HCT116 (cell line): Measurements from ENCODE around the gene GRIK3. TPM values are rescaled to one million over a fixed set of nuclear protein-coding genes. Genes with fewer than 3 reads are reported as not detected.

Source experiments
- ATAC-seq: fragments of 200-7000 bp; cut with Tn5 transposase; 2 replicates; pipeline ENCODE4 v1.9.1; 2020; ENCODE audit warnings: mild to moderate bottlenecking, moderate library complexity
- BruUV-seq: library from RNA; stranded (reverse); fragments of 400-500 nt; replicated peaks from 2 replicates; lab custom pipeline; 2021; lab: Mats Ljungman, UMichigan
- CTCF ChIA-PET: fragments of 300-600 bp; sonication (Branson Sonifier 250); formaldehyde crosslinking; loops from one replicate; lab custom pipeline; 2021; ENCODE audit warnings: antibody characterized with exemption; lab: Charles Lee
- POLR2A ChIA-PET: fragments of 300-600, 350-600 bp; sonication (Branson Sonifier 250); formaldehyde crosslinking; loops from one replicate; lab custom pipeline; 2021; ENCODE audit warnings: antibody characterized with exemption; lab: Charles Lee
- RAD21 ChIA-PET, 2 experiments: fragments of 300-600 bp; sonication (Branson Sonifier 250); formaldehyde crosslinking; loops; one replicate each; lab custom pipeline; 2023; ENCODE audit warnings: low total read pairs in 2 of 2; ENCODE audit not compliant: uncharacterized antibody in 2 of 2, unreplicated experiment in 2 of 2, low non-redundant PET in 1 of 2; lab: Charles Lee
- DNase-seq: peaks from one replicate; pipeline ENCODE4 v3.0.0-alpha.2; 2010; ENCODE audit warnings: low read depth, low spot score
- H2AFZ ChIP-seq: fragments of 200-600 bp; shearing (Covaris generic), sonication (generic); 2 replicates; pipeline ENCODE4 v1.6.1; 2017; ENCODE audit warnings: low read depth, mixed run types, mixed read lengths, antibody characterized with exemption, low read length; ENCODE audit not compliant: poor library complexity, severe bottlenecking
- H3K27ac ChIP-seq: 2 replicates; pipeline ENCODE4 v1.5.1; 2012; ENCODE audit warnings: low read depth, low read length
- H3K27me3 ChIP-seq: fragments of 200-600 bp; sonication (generic); 2 replicates; pipeline ENCODE4 v1.6.1; 2016; ENCODE audit warnings: mixed run types, low read length, mixed read lengths; ENCODE audit not compliant: insufficient read depth
- H3K36me3 ChIP-seq, 2 experiments: fragments of 200-500 bp in 1 of 2; fragments of 200-600 bp in 1 of 2; sonication (Bioruptor generic) in 1 of 2; sonication (generic) in 1 of 2; 2 replicates each; pipeline versions ENCODE4 v1.5.1 to v1.6.1; 2014 to 2016; ENCODE audit warnings: low read length in 2 of 2, inconsistent platforms in 1 of 2, mixed read lengths in 1 of 2, mixed run types in 1 of 2; ENCODE audit not compliant: insufficient read depth in 2 of 2, control insufficient read depth in 1 of 2
- H3K4me1 ChIP-seq, 2 experiments: fragments of 200-600 bp in 1 of 2; sonication (generic) in 1 of 2; 2 replicates each; pipeline versions ENCODE4 v1.5.1 to v1.6.1; 2012 to 2017; ENCODE audit warnings: low read length in 2 of 2, inconsistent platforms in 1 of 2, mild to moderate bottlenecking in 1 of 2, mixed read lengths in 1 of 2, mixed run types in 1 of 2, moderate library complexity in 1 of 2; ENCODE audit not compliant: insufficient read depth in 2 of 2, control insufficient read depth in 1 of 2
- H3K4me2 ChIP-seq: fragments of 200-600 bp; sonication (generic); 2 replicates; pipeline ENCODE4 v1.6.1; 2017; ENCODE audit warnings: mixed run types, low read length, mixed read lengths
- H3K4me3 ChIP-seq, 2 experiments: fragments of 200-600 bp in 1 of 2; sonication (generic) in 1 of 2; replicated peaks in 1 of 2; 2 replicates each; pipeline ENCODE4 v1.5.1; 2011 to 2016; ENCODE audit warnings: low read length in 2 of 2, control low read depth in 1 of 2, low read depth in 1 of 2, mild to moderate bottlenecking in 1 of 2, mixed read lengths in 1 of 2, mixed run types in 1 of 2
- H3K79me2 ChIP-seq: fragments of 200-600 bp; sonication (generic); 2 replicates; pipeline ENCODE4 v1.6.1; 2017; ENCODE audit warnings: mild to moderate bottlenecking, mixed run types, low read length, moderate library complexity, mixed read lengths; ENCODE audit not compliant: insufficient read depth
- H3K9ac ChIP-seq: fragments of 200-600 bp; sonication (generic); 2 replicates; pipeline ENCODE4 v1.6.1; 2016; ENCODE audit warnings: low read length, mixed read lengths
- H3K9me2 ChIP-seq: fragments of 200-600 bp; sonication (generic), shearing (Covaris generic); 2 replicates; pipeline ENCODE4 v1.6.1; 2017; ENCODE audit warnings: mixed run types, mild to moderate bottlenecking, moderate library complexity; ENCODE audit not compliant: insufficient read depth
- H3K9me3 ChIP-seq, 2 experiments: fragments of 200-500 bp in 1 of 2; fragments of 200-600 bp in 1 of 2; sonication (Bioruptor generic) in 1 of 2; sonication (generic) in 1 of 2; 2 replicates each; pipeline ENCODE4 v1.6.1; 2014 to 2017; ENCODE audit warnings: low read length in 2 of 2, mixed read lengths in 2 of 2, inconsistent platforms in 1 of 2, low read depth in 1 of 2, mild to moderate bottlenecking in 1 of 2, mixed run types in 1 of 2, moderate library complexity in 1 of 2; ENCODE audit not compliant: control insufficient read depth in 1 of 2, insufficient read depth in 1 of 2
- H4K20me1 ChIP-seq: fragments of 200-600 bp; sonication (generic), shearing (Covaris generic); 2 replicates; pipeline ENCODE4 v1.6.1; 2017; ENCODE audit warnings: mixed run types, mild to moderate bottlenecking, moderate library complexity; ENCODE audit not compliant: insufficient read depth
- CBX3 ChIP-seq: IDR thresholded peaks from 2 replicates; pipeline ENCODE4 v1.6.1; 2012; ENCODE audit warnings: low read depth
- CTCF ChIP-seq, 3 experiments: fragments of 200-600 bp in 1 of 3; sonication (generic) in 1 of 3; IDR thresholded peaks in 2 of 3; conservative IDR thresholded peaks in 1 of 3; 2 replicates each; pipeline ENCODE4 v1.5.1; 2012 to 2017; ENCODE audit warnings: low read depth in 2 of 3, low read length in 2 of 3, antibody characterized with exemption in 1 of 3, borderline replicate concordance in 1 of 3, control low read depth in 1 of 3, mild to moderate bottlenecking in 1 of 3, mixed read lengths in 1 of 3, mixed run types in 1 of 3, moderate library complexity in 1 of 3; ENCODE audit not compliant: insufficient read depth in 1 of 3
- EGR1 ChIP-seq: IDR thresholded peaks from 2 replicates; pipeline ENCODE4 v1.6.1; 2012; ENCODE audit warnings: low read depth
- EZH2 ChIP-seq: fragments of 200-600 bp; sonication (generic); IDR thresholded peaks from 2 replicates; pipeline ENCODE4 v1.6.1; 2017; ENCODE audit warnings: antibody characterized with exemption, mixed run types
- EZH2phosphoT487 ChIP-seq: fragments of 200-600 bp; IDR thresholded peaks from 2 replicates; pipeline ENCODE4 v1.6.1; 2018; ENCODE audit warnings: antibody characterized with exemption, borderline replicate concordance
- FOSL1 ChIP-seq: IDR thresholded peaks from 2 replicates; pipeline ENCODE4 v1.6.1; 2012; ENCODE audit warnings: low read depth
- JUND ChIP-seq: IDR thresholded peaks from 2 replicates; pipeline ENCODE4 v1.6.1; 2012
- POLR2AphosphoS5 ChIP-seq: IDR thresholded peaks from 2 replicates; pipeline ENCODE4 v1.6.1; 2011; ENCODE audit warnings: mild to moderate bottlenecking, low read depth, low read length, moderate library complexity
- SIN3A ChIP-seq: IDR thresholded peaks from 2 replicates; pipeline ENCODE4 v1.6.1; 2012; ENCODE audit warnings: low read depth
- SP1 ChIP-seq: IDR thresholded peaks from 2 replicates; pipeline ENCODE4 v1.6.1; 2012; ENCODE audit warnings: low read depth
- SRF ChIP-seq: IDR thresholded peaks from 2 replicates; pipeline ENCODE4 v1.6.1; 2012; ENCODE audit warnings: low read depth
- ZBTB33 ChIP-seq: IDR thresholded peaks from 2 replicates; pipeline ENCODE4 v1.6.1; 2011; ENCODE audit warnings: mild to moderate bottlenecking, low read length, moderate library complexity; ENCODE audit not compliant: insufficient replicate concordance; ENCODE audit errors: extremely low read depth
- ZFX ChIP-seq: fragments of 450-650 bp; IDR thresholded peaks from 2 replicates; pipeline ENCODE4 v1.6.1; 2017
- ZNF274 ChIP-seq: fragments of 200-500 bp; sonication (Bioruptor generic); IDR thresholded peaks from 2 replicates; pipeline ENCODE4 v1.6.1; 2014; ENCODE audit warnings: mild to moderate bottlenecking, low read depth, low read length, inconsistent platforms
- intact Hi-C: fragments of 100-400 bp; cut with micrococcal nuclease; formaldehyde crosslinking; loops from 2 replicates; pipeline ENCODE4 v1.10.0; 2022
- total RNA-seq: library from RNA; stranded (reverse); gene quantifications from one replicate; pipeline ENCODE4 v1.2.1, GENCODE V29; 2021; ENCODE audit not compliant: unreplicated experiment
- TF ChIP-seq, protein P1 (sequence below): IDR thresholded peaks from 2 replicates; pipeline ENCODE4 v1.6.1; 2012

GRIK3 gene
- total RNA-seq, 1 experiment from 2014 or later = not detected

GRCh38 chr1:36858981-36859380 is 175.3 kb downstream of the GRIK3 start:
- ChIA-PET RAD21 (no interaction called here), CTCF (no interaction called here), POLR2A (no interaction called here)
- no peaks in the 10 kb centered on the region for H3K9me2 ChIP-seq
- TF ChIP-seq SIN3A (no peak), ZFX (no peak), ZNF274 (no peak), EZH2phosphoT487 (no peak), JUND (no peak), EZH2 (no peak), SRF (no peak), EGR1 (no peak), FOSL1 (no peak), SP1 (no peak)
- H4K20me1 ChIP-seq = no peaks in the 10 kb centered on the region
- no peaks in the 10 kb centered on the region for H3K4me1 ChIP-seq
- BruUV-seq = no TSS peak
- H3K4me2 ChIP-seq = no peak overlapping the region
- intact Hi-C loops = no loop called here
- no peak overlapping the region for H3K9ac ChIP-seq
- H3K36me3 ChIP-seq = no peaks in the 10 kb centered on the region
- peaks cover 59% of the 10 kb centered on the region for H3K27me3 ChIP-seq
- no peak overlapping the region for H3K27ac ChIP-seq
- DNase-seq (no peak), ATAC-seq (no peak)
- H3K4me3 ChIP-seq = no peak overlapping the region
- H3K9me3 ChIP-seq = no peaks in the 10 kb centered on the region
- H3K79me2 ChIP-seq = no peaks in the 10 kb centered on the region
- no peak overlapping the region for H2AFZ ChIP-seq

DNA sequence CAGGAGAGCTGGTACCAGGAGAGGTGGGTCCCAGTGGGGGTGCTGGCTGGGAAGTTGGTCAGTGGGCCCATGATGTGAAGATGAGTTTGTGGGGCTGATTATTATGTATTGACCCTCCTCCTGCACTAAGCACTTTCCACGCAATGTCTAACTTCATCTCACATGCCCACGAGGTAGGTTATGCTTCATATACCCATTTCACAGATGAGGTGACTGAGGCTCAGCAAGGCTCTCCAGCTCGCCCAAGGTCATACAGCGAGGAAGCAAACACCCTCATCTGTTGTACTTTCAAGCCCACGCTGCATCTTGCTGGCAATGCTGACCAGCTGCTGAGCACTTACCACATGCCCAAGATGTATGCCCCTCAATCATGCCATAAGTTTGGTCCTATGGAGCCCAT is 175.8 kb downstream of the GRIK3 start:
- H3K9me3 ChIP-seq = no peaks in the 10 kb centered on the region
- H3K36me3 ChIP-seq = no peaks in the 10 kb centered on the region
- no TSS peak for BruUV-seq
- no peak overlapping the region for H3K9ac ChIP-seq
- no peaks in the 10 kb centered on the region for H3K9me2 ChIP-seq
- no peak for ATAC-seq
- H3K4me1 ChIP-seq = no peaks in the 10 kb centered on the region
- H2AFZ ChIP-seq = no peak overlapping the region
- ChIA-PET CTCF (no interaction called here), RAD21 (no interaction called here), POLR2A (no interaction called here)
- H3K4me3 ChIP-seq = no peak overlapping the region
- DNase-seq = no peak
- H3K27ac ChIP-seq = no peak overlapping the region
- H3K27me3 ChIP-seq = peaks cover 62% of the 10 kb centered on the region
- H3K79me2 ChIP-seq = no peaks in the 10 kb centered on the region
- H4K20me1 ChIP-seq = no peaks in the 10 kb centered on the region
- intact Hi-C loops = no loop called here
- H3K4me2 ChIP-seq = no peak overlapping the region
- TF ChIP-seq CBX3 = no peak
- TF ChIP-seq EZH2 = no peak
- no peak for TF ChIP-seq ZBTB33
- no peak for TF ChIP-seq CTCF (IDR thresholded peaks at IDR 0.05 in 2 of 3, conservative IDR thresholded peaks at IDR 0.05 in 1 of 3; ENCODE audit: borderline replicate concordance in 1 of 3, insufficient read depth in 1 of 3, low read depth in 2 of 3, low read length in 2 of 3)
- TF ChIP-seq, protein P1, sequence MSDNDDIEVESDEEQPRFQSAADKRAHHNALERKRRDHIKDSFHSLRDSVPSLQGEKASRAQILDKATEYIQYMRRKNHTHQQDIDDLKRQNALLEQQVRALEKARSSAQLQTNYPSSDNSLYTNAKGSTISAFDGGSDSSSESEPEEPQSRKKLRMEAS = no peak
- TF ChIP-seq ZNF274 = no peak
- no peak for TF ChIP-seq POLR2AphosphoS5
- TF ChIP-seq SIN3A = no peak
- no peak for TF ChIP-seq SP1
